IPS-NIHi7 (cell line): ENCODE data around the gene TIMM23B.
A peak's percentile ranks its signal among the peaks of the same experiment; 100 is the strongest.
"Not testable (repeated sequence)": the region's sequence is repeated elsewhere in the genome, so short reads cannot be mapped to it uniquely, and the experiment has no call there.

Experiments used
- DNase-seq: peaks from one replicate; pipeline ENCODE4 v3.0.0; 2012; ENCODE audit warnings: mixed read lengths; ENCODE audit errors: extremely low spot score

Gene TIMM23B, protein sequence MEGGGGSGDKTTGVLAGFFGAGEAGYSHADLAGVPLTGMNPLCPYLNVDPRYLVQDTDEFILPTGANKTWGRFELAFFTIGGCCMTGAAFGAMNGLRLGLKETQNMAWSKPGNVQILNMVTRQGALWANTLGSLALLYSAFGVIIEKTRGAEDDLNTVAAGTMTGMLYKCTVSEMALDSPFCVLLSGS

DNA sequence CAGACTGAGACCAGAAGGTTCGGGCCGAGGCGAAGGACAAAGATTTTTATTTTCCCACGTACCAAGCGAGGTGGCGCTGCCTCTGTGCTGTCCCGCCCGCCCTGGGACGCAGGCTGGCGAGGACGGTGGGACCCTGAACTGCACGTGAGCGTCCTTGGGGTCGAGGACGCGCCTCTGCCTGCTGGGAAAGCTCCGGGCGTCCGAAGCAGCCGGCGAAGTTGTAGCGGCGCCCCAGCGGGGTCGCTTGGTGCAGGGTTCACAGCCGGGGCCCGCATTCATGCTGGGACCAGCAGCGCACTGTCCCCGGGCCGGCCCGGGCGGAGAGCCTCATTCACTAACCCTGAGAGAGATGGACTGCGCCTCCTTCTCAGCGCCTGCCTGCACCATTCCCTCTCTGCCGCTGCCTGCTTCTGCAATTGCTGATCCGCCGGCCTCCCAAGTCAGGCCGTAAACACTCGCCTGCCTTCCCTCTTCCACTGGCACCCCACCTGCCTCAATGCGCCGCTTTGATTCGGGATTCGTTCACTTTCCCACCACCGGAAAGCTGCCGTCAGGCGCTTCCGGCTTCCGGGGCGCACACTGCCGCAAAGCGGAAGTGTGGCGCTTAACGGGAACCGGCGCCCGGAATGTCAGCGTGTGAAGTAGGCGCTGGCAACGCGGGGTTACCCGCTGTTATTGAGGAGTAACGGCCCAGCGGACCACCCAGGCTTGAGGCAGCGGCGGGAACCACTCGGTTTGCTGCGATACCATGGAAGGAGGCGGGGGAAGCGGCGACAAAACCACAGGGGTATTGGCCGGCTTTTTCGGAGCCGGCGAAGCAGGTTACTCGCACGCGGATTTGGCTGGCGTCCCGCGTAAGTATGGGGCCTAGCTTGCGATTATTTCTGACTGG is at the start of gene TIMM23B, which contains the start of gene PARG:
Gene TIMM23B, plus strand, starts transcription at position 607 of the 892 bp plus-strand sequence. Its CDS starts 142 bp downstream, at position 749.
Gene PARG, minus strand, starts transcription at position 581 of the 892 bp plus-strand sequence. Its CDS starts 302 bp downstream, at position 279.
- peak; percentile 54 for DNase-seq

DNA sequence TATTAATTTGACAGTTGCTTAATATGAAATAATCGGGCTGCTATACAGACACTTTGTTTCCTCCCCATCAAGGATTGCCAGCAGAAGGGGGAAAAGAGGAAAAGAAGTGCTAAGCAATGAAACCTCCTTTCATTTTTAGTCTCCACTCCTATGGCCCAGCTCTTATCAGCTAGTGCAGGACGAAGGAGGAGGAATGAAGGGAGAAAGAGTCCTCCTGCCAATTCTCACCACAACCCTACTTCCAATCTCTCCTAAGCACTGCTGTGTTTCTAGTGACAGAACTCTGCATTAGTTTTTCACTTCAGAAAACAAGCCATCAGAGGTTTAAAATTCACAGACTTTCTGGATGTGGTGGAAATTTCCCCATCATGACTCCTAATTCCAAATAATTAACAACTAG is 41.9 kb upstream of the TIMM23B start:
- not testable (repeated sequence) for DNase-seq

DNA sequence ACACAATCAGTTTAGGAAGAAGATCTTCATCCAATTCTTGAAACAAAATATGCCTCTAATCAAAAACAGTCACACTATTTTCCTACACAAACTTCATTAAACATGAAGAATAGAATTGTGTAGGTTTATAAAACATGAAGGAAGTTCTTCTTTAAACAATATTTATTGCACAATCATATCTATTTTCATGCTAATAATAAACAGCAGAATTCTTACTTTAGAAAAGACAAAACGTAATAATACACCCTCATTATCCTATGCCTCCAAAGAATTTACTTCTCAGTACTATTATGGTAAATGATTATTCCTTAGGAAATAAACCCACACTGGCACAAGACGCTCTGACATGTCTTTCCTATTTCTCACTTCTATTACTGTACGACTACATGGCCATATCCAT is 41.4 kb upstream of the TIMM23B start:
- DNase-seq: not testable (repeated sequence)

DNA sequence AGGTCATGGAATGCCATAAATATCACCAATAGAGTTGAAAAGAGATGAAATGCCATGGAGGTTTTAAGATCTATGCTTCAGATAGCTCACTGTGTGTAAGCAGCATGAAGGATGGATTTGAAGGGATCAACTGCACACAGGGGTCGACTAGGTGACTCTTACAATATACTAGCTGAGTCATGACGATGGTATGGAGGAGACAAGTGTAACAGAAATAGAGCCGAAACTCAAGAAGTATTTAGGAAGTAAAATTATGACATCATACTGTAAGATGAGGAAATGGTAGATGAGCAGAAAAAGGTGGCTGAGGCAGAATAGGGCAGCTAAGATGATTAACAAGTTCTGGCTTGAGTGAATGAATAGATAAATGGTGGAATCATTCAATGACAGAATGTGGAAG is 38.0 kb upstream of the TIMM23B start:
- not testable (repeated sequence) for DNase-seq

DNA sequence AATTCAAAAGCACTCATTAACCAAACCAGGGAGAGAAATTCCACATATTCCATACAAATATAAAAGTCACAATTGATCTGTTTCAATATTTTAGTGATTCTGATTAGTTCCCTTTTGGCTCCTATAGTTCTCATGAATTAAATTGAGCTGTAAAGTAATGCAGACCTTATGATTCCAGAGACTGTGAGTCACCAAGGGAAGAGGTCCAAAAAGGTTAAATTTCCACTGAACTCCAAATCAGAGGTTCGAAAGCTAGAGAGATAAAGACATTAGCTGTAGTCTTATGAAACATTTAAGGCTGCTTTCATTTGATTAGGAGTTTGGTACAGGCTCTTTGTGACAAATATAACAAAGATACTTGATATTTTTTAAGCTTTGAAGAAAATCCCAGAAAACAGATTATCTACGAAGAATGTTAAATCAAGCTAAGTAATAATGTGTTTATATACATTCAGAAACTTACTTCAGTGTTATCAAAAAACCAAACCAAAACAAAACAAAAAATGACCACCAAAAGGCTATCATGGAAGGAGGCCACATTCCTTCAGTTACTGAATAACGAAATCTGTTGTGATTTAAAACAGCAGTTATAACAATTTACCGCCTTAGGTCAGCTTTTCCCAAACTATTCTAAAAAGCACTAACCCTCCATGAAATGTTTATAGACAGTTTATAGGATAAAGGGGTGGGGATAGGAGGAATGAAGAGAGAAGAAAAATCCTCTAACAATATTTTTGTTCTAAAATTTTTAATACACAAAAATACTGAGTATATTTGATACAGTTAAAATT is 33.4 kb upstream of the TIMM23B start:
- DNase-seq: not testable (repeated sequence)

DNA sequence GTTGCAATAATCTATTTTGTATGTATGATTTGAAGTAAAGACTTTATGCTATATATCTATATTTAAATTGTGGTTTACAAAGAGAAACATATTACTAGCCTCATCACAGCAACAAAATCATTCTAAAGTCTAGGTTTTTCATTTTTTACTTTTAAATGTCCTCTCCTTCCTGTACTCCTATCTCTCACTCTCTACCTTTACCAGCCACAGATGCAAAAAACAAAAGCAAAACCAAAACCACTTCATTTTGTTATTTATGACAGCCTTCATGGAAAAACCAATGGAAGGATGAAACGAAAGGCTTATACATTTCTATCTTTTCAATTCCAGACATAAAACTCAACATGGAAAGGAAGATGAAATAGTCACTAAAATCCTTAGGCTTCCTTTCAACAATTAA is 31.6 kb upstream of the TIMM23B start:
- not testable (repeated sequence) for DNase-seq

DNA sequence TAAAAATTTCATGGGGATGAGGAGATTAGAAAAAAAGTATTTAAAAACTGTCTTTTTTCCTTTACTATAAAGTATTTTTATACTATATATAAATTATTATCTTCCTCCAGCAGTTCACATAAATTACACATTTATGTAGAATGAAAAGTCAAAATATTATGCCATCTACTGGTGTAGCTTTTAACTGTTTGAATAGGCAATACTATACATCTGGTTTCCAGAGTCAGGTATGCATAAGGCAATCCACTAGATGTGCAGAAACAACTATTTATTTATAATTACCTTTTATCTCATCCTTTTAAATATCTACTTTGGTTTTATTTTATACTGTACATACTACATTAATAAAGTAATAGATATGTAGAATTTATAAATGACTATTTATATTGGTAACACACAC is 25.4 kb upstream of the TIMM23B start:
- DNase-seq: not testable (repeated sequence)

DNA sequence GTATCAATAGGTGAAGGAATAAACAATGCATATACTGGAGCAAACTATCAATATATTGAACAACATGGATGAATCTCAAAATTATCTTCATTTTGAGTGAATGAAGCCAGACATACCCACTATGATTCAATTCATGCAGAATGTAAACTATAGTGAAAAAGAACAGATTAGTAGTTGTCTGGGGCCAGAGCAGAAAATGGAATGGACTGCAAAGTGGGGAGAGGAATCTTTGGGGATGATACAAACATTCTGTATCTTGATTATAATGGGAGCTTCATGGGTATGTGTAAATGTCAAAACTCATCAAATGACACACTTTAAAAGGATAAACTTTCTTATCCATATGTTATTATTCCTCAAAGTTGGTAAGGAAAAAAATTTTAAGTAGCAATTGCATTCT is 23.9 kb upstream of the TIMM23B start:
- not testable (repeated sequence) for DNase-seq

DNA sequence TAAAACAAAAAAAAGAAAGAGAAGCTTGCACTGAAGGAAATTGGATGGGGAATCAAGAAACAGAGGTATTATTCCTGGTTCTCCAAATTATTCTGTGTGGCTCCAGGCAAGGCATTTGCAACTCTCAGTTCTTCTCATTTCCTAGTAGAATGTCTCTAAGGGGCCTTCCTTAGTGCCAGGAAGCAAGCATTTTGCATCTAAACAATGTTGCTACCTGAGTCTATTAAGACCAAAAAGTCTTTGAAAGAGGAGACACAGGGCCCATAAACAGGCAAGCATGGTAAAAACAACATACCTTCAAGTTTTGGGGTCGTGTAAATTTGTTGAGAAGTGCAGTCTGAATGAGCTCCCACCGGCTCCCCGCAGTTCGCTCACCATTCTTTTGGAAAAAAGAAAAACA is 19.8 kb upstream of the TIMM23B start:
- DNase-seq: peak; percentile 7

DNA sequence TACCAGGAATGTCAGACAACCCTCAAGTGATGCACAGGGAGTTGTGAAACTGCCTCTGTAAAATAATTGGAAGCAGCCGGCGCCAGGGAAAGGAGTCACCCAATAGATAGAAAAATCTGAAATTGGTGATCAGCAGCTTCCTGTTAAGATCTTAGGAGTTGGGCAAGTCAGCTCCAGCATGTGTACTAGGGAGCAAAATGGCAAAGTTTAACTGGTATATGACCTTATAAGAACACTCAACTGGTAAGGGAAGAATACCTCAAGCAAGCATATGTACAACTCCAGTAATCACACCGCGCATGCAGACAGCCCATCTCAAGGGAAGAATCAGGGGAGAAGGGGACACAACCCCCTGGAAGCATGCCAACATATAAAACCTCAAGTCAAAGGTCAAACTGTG is 18.3 kb upstream of the TIMM23B start:
- DNase-seq: not testable (repeated sequence)

DNA sequence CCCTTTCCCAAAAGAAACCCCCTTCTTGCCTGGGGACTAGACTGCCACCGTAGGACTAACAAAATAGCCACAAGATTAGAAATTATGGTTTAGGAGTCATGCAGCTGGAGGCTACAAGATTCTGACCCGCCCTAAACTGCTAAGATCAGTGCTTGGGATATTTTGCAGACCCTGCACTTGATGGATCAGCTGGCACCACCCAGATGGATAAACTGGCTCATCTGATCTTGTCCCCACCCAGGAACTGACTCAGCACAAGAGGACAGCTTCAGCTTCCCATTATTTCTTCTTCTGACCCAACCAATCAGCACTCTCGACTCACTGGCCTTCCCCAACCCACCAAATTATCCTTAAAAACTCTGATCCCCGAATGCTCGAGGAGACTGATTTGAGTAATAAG is 10.6 kb upstream of the TIMM23B start:
- DNase-seq: not testable (repeated sequence)

DNA sequence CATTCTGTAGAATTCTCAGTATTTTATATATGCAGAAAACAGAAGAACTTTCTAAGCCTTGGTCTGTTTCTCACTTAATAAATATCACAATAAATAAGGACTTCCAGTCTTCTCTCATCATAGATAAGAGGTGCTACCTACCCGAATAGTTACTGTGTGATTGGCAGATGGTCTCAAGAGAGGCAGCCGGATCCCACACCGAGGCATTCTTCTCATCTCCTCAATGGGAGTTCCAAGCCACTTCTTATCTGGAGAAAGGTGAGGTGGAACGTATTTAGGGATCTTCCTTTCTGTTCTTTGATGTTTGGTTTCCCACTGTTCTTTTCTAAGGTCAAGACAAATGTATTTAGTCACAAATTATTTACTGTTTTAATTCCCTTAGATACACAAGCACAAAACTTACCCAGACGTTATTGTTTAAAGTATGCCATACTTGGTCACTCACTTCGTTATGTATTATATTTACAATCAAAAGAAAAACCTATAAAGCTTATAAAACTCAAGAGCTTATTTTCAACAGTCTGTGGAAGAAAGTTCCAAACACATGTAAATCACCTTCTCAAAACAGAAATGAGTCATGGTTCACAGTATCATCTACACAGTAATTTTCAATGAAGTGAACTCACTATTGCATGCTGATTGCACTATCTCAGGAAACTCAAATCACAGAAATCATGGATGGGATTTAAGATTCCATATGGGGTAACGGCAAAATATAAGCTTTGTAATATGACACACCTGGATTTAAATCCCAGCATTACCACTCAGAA is 9.7 kb upstream of the TIMM23B start:
- not testable (repeated sequence) for DNase-seq

DNA sequence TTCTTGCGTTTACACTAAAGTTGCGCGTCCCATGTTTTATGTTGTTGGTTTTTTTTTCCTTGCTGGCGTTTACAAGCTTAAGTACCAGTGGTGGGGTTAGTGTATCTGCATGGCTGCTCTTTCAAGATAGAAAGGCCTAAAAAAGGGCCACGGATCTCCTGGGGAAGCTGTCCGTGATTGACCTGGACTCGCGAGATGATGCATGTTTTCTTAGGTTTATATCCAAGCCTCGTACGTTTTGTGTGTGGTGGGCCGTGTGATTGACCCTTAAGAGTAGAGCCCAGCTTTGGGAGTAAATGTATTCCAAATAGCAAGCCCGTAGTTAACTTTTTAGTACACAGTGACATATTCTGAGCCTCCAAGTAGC is 469 bp downstream of the TIMM23B start:
- not testable (repeated sequence) for DNase-seq

DNA sequence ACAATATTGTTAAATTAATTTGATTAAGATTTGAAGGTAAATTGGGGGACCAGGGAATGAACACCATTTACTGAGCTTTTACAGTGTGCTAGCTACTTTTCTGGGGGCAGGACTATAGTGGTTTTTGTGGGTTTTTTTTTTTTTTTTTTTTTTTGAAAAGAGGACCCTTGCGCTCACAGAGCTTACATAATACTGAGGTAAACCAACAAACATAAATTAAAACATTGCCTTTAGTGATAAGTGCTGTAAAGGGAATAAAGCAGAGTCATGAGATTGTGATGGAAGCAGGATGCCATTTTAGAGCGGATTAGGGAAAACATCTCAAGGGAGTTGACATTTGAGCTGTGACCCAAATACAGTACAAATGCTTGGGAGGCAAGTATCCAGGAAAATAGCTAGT is 1.8 kb downstream of the TIMM23B start:
- not testable (repeated sequence) for DNase-seq

DNA sequence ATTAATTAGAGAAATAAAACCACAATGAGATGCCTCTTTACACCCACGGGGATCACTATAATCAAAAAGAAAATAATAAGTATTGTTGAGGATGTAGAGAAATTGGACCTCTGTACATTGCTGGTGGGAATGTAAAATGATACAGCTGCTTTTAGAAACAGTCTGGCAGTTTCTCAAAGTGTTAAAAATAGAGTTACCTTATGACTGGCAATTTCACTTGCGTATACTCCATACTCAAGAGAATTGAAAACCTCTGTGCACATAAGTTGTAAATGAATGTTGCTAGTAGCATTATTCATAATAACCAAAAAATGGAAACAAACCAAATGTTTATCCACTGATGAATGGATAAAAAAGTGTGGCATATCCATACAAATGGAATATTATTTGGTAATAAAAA is 6.3 kb downstream of the TIMM23B start:
- DNase-seq: not testable (repeated sequence)

DNA sequence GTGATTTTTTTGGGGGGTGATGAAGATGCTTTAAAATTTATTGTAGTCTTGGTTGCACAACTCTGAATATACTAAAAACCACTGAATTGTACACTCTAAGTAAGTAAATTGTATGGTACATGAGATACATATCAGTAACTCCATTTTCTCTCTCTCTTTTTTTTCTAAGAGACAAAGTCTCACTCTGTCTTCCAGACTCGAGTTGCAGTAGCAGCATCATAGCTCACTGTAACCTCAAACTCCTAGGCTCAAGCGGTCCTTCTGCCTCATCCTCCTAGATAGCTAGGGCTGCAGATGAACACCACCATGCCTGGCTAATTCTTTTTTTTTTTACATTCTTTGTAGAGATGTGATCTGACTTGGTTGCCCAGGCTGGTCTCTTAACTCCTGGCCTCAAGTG is 6.9 kb downstream of the TIMM23B start:
- not testable (repeated sequence) for DNase-seq

DNA sequence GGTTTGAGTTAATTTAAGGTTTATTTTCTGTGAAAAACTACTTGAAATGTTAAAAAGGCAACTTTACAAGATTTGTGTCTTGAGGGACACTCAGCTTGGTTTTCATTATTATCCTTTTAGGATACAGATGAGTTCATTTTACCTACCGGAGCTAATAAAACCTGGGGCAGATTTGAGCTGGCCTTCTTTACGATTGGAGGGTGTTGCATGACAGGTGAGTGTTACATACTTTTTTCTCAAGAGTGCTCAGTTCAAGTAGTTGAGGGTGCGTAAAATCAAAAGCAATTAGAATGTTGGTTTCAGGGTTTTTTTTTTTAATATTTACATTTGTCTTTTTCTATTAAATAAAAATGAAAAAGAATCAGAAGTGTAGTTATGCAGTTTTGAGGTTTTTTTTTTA is 10.2 kb downstream of the TIMM23B start:
- DNase-seq: not testable (repeated sequence)

DNA sequence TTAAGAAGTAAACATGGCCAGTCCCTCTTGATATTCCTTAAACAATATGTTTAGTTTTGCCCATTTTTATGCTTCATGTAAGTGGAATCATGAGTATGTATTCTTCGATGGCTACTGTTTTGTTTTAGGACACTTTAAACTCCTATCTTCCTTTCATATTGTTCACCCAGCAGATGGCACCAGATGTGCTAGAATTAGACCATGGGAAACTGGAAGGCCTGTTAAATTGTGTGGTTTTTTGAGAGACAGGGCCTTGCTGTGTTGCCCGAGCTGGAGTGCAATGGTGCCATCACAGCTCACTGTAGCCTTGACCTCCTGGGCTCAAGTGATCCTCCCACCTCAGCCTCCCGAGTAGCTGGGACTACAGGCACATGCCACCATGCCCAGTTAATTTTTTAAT is 11.3 kb downstream of the TIMM23B start:
- DNase-seq: not testable (repeated sequence)

DNA sequence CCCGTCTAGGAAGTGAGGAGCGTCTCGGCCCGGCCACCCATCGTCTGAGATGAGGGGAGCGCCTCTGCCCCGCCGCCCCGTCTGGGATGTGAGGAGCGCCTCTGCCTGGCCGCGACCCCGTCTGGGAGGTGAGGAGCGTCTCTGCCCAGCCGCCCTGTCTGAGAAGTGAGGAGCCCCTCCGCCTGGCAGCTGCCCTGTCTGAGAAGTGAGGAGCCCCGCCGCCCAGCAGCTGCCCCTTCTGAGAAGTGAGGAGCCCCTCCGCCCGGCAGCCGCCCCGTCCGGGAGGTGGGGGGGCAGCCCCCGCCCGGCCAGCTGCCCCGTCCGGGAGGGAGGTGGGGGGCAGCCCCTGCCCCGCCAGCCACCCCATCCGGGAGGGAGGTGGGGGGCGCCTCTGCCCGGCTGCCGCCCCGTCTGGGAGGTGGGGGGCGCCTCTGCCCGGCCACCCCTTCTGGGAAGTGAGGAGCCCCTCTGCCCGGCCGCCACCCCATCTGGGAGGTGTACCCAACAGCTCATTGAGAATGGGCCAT is 28.5 kb downstream of the TIMM23B start:
- not testable (repeated sequence) for DNase-seq

DNA sequence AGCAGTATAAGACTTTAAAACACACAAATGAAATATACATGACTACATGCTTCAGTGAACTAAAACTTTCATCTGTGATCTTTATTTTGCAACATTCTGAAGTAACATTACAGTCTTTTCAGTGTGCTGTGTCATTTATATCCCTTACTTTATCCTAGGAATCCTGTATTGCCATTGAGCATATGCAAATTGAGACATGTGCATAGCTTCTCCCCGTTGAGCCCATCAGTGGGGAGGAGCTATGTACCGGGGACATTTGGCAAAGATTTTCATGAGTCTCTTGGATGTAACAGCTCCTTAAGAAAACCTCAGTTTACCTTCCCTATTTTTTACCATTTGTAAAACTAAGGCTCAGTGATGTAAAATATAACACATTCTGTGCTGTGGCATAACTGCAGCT is 29.6 kb downstream of the TIMM23B start:
- DNase-seq: not testable (repeated sequence)

DNA sequence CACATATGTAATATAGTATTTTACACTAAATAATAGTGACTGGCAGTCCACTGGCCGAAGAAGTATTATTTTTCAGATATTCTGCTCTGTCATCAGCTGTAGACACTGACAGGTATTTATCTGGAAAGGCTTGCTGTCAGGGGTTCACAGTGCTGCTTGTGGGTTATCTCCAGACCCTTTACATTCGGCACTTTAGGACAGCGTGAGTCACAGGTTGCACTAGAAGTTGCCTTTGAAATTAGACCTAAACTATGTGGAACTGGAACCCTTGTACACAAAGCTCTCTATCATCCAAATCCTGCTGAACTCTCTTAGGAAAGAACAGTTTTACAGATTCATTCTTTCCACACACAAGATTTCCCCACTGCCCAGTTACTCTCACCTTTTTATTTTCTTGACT is 30.2 kb downstream of the TIMM23B start:
- DNase-seq: not testable (repeated sequence)
